Kidney tubule cell (primary cell): ENCODE data around the gene ARHGDIA.

Experiments
- DNase-seq: peaks from one replicate; pipeline ENCODE4 v3.0.0-alpha.2; 2018; ENCODE audit warnings: low spot score

The ARHGDIA gene

DNA sequence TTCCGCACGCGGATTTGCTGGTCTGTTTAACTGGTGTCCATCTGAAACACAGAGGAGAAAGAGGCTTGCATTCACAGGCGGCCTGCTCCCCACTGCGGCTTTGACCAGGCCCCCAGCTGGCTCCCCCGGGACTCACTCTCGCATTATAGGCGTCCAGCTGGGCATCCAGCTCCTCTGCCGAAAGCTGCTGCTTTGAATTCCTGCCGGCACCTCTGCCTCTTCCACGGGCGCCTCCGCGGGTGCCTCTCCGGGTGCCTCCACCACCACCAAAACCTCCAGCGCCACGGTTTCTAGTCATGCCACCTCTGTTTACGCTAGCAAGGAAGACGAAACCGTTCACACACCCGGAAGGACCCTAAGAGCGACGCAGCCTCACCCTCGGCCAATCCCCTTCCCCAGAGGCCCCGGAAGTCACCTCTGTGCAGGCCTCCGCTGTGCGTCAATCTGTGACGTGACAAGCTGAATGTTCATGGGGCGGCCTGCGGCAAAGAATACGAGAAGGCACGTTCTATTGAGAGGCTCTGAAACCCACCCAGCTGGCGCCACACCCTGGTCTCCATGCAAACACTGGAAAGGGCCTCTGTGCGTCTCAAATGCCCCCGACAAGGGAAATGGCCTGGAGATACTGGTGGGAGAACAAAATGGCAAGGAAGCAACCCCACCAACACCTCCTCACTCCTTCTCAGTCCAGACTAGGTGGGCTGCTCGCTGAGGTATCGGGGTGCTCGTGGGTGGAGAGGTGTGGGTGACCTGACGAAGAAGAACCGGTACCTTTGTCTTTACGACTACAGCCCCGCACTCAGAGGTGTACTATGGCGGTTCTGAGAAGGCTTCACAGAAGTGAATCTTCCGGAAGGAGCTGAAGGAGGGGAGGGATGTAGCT, 17.2 kb upstream of the ARHGDIA start:
- no peak for DNase-seq

- peak; percentile 97 for DNase-seq
Observed at GRCh38 chr17:81885869-81886548, 14.9 kb upstream of the ARHGDIA start.

GRCh38 chr17:81885454-81885853, 14.3 kb upstream of the ARHGDIA start:
- no peak for DNase-seq

DNA sequence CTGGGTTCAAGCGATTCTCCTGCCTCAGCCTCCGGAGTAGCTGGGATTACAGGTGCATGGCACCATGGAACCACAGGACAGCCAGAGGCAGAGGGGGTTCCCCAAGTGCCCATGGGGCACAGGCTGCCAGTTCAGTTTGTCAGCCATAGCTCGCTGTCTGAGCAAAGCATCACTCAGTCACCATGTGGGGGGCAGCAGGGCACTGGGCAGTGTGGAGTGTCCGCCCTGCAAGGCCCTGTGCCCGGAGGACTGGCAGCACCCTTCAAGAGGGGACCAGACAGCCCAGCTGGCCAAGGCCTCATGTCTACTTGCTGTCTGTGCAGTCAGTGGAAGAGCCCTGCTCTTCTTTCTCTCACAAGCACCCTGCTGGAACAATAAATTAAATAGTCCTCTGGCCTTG, 13.8 kb upstream of the ARHGDIA start:
- no peak for DNase-seq

DNA sequence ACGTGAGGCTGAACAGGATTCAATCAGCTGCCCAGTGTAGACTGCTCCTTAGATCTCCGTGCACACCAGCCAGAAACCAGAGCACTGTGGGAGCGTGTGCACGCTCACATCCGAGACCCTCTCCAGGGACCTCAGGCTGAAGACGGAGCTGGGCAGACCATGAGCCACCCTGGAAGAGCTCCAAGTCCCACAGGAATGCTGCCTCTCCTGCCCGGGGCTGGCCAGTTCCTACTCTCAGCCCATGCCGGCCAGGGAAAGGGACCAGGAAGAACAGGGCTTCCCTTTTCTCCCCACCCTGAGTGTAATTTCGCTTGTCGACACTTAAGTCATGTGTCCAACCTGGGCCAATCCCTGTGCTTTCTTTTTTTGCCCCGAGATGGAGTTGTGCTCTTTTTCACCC, 13.4 kb upstream of the ARHGDIA start:
- no peak for DNase-seq

DNA sequence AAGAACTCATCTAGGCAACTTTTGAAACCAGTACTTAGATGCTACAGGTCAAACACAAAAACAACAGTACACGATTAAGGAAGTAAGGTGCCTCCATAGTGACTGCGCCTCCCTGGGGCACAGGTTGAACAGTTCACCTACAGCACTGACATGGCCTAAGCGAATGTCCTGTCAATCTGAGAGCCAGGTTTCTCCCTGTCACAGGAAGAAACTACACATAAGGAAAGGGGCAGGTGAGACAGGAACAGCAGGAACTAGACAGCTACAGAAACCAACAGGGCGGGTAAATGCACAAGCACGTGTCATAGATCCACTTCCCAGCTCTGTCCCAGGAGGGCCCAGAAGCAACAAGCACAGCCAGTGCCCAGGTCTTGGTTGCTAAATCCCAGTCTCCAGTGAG, 8.0 kb upstream of the ARHGDIA start:
- DNase-seq: no peak

DNA sequence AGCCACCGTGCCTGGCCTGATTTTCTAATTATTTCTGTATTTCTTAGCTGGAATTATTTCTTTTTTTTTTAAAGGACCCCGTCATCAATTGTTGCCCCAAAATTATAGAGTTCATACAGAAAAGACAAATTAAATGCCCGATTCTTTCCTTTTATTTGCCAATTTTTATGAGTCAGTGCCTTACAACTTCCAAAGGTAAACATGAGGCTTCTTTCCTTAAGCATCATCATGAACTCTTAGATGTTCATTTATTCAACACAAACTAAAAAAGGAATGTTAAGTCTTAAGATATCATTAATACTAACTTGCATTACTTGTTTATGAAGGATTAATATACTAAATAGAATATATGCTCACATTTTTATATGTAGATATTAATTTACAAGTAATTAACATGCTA, 7.2 kb upstream of the ARHGDIA start:
- DNase-seq: no peak

GRCh38 chr17:81877569-81877968, 6.4 kb upstream of the ARHGDIA start:
- DNase-seq: no peak

DNA sequence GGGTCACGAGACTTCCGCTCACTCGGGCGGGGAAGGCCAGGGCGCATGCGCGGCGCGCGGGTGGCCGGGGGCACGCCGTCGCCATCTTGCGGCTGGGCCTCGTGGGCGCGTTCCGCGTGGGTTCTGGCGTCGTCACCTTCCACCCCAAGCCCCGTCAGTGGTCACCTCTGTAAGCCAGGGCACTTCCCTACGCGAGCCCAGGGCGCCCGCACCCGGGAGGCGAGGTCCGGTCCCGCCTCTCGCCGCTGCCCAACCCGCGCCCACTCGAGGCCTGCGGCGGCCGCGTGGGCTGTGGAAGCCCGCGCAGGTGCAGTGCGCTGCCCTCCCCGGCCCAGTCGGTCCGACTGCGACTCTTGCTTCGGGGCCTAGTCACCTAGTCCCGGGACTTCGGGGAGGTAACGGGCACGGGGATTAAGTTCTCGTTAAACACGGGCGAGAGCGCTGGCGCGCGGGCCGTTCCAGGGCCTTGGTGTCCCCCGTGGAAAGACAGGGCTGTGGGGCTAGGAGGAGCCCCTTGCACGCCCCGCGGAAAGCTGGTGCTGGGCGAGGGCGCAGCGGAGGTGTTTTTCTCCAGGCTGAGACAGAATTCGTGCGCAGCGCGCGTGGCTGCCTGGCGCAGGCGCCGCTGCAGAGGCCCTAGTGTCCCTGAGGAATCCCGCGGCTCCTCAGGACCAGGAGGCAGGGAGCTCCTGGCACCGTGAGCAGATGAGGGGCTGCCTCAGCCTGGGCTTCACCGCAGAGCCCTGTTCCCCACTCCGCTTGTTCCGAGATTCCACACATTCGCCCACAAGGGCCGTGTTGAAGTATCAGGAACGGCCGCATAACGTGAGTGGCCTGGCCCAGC, 472 bp upstream of the ARHGDIA start:
- peak; percentile 91 for DNase-seq

GRCh38 chr17:81870131-81870980, 781 bp downstream of the ARHGDIA start:
- peak; percentile 56 for DNase-seq

GRCh38 chr17:81869221-81870130, 1.7 kb downstream of the ARHGDIA start:
- peak; percentile 38 for DNase-seq

DNA sequence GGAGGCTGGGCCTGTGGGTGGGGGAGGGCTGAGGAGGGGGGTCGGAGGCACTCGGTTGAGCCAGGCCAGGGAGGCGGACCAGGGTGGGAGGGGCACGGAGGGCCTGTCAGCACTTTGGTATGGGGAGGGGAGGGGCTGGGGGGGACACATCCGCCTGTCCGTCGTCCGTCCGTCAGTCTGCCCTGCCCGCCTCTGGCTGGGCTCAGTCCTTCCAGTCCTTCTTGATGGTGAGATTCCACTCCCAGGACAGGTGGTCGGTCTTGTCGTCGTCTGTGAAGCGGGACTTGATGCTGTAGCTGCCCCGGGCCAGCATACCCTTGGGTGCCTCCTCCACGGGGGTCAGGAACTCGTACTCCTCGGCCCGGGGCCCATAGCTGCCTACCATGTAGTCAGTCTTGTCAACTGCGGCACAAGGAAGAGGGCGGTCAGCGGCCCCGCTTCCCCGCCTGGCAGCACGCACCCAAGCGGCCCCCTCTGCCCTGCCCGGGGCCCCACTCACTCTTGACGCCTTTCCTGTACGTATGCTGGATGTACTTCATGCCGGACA, 2.4 kb downstream of the ARHGDIA start:
- DNase-seq: peak; percentile 88

- DNase-seq: peak; percentile 35
Observed at GRCh38 chr17:81867991-81868673, 3.0 kb downstream of the ARHGDIA start.

DNA sequence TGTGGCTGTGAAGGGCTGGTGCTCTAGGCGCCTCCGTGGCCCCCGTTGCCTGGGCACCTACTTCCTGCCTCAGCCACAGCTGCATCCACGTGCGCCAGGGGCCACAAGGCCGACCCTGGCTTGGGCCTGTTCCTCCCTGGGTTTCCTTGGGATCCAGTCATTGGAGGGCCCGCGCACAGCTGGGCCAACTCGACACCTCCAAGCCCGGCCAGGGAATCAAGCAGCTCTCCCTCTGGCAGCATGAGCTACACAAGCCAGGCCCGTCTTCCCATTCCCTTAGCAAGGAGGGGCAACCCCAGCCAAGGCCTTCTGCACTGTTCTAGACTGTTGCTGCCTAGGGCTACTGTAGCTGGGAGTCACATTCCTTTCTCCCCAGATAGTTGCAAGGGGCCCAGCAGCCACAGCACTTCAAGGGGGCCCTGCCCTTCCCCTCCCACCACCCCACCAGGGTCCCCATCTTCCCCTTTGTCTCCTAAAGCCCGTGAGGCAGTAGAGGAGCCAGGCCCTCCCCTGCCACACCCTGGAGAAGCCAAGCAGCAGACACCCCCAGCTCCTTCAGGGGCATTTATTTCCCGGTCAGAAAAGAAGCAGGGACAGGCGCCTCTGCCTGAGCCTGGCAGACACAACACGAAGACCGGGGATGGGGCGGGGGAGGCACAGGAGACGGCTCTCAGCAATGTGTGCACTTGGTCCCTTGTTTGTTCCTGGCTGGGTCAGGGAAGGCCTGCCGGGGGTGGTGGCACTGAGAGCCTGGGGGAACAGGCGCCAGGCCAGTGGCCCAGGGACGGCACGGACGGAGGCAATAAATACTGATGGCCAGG, 3.8 kb downstream of the ARHGDIA start:
- DNase-seq: peak; percentile 50

- DNase-seq: peak; percentile 23
Observed at GRCh38 chr17:81866440-81867169, 4.5 kb downstream of the ARHGDIA start.

DNA sequence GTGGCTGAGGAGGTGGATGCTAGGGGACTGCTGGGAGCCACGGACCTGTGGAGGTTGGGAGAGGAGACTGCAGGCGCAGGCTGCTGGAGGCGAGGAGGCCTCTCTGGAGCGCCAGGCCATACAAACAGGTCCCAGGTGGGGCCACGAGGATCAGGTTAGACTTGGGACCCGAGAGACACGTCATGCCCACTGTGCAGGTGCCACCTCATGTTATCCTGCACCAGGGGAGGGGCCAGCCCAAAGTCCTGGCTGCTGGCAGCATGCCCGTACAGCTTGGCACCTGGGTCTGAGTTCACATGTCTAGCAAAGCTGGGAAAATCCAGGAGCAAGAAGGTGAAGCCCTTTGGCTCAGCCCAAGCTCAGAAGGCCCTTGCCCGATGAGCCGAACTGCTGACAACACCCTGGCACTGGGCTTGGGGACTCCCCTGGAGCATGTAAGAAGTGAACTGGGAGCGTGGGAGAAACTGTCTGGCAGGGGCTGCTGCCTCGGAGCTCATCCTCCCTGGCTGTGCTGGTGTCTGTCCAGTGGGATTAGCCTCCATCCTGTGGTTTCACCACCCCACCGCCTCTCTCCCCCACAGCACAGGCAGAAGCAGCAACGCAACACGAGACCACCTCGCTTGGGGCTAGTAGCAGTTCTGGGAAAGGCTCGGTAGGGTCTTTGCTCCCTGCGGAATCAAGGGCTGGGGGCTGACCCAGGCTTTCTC, 5.3 kb downstream of the ARHGDIA start:
- DNase-seq: peak; percentile 91

GRCh38 chr17:81865358-81865732, 5.8 kb downstream of the ARHGDIA start:
- DNase-seq: no peak
